Fibroblast of mammary gland (primary cell): ENCODE results near the gene PCED1A.

Experiments
- DNase-seq: peaks from one replicate; pipeline ENCODE4 v3.0.0-alpha.2; 2010; ENCODE audit warnings: low read depth
- H3K4me3 ChIP-seq: 2 replicates; pipeline ENCODE4 v1.5.1; 2011; ENCODE audit warnings: low read depth, mild to moderate bottlenecking, low read length, moderate library complexity; ENCODE audit not compliant: control insufficient read depth
- TF ChIP-seq, protein P1 (sequence below): conservative IDR thresholded peaks from 2 replicates; pipeline ENCODE4 v1.5.1; 2011; ENCODE audit warnings: low read depth, low read length, inconsistent platforms; ENCODE audit not compliant: control insufficient read depth, insufficient read depth

PCED1A gene

DNA sequence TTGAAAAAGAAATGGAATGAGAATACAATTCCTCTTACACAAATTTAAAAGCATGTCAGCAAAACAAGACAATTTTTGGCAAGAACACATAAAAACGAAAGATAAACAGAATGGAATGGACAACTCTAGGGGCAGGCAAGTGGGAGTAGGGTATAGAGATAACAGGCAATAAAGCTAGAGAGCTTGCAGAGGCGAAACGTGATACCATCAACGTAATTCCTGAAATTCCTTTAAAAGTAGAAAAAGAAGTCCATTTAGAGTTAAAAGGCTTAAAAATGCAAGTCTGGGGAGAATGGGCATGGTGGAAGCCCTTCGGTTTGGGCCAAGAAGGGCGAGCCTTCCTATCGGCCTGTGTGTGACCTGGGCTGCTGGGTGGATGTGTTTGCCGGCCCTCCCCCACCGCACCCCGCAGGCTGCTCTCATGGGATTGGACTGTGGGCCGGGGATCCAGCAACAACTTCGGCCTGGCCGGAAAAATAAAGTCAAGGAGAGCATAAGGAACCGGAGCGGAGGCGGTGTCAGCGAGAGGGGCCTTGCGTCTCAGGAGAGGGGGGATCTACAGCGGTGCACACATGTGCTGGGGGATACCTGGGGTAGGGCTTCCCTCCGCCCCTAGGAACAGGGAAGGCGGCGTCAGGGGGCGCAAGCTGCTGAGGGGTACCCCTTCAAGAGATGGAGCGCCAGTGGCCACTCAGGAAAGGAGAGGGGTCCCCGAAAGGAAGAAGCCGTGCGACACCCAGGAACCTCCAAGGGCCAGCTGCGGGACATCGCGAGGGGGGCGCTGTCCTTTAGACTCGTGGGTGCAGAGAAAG lies 20.2 kb downstream of the PCED1A start:
- DNase-seq = peak; percentile 11
- TF ChIP-seq, protein P1, sequence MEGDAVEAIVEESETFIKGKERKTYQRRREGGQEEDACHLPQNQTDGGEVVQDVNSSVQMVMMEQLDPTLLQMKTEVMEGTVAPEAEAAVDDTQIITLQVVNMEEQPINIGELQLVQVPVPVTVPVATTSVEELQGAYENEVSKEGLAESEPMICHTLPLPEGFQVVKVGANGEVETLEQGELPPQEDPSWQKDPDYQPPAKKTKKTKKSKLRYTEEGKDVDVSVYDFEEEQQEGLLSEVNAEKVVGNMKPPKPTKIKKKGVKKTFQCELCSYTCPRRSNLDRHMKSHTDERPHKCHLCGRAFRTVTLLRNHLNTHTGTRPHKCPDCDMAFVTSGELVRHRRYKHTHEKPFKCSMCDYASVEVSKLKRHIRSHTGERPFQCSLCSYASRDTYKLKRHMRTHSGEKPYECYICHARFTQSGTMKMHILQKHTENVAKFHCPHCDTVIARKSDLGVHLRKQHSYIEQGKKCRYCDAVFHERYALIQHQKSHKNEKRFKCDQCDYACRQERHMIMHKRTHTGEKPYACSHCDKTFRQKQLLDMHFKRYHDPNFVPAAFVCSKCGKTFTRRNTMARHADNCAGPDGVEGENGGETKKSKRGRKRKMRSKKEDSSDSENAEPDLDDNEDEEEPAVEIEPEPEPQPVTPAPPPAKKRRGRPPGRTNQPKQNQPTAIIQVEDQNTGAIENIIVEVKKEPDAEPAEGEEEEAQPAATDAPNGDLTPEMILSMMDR = no peak
- H3K4me3 ChIP-seq = no peak overlapping the region

DNA sequence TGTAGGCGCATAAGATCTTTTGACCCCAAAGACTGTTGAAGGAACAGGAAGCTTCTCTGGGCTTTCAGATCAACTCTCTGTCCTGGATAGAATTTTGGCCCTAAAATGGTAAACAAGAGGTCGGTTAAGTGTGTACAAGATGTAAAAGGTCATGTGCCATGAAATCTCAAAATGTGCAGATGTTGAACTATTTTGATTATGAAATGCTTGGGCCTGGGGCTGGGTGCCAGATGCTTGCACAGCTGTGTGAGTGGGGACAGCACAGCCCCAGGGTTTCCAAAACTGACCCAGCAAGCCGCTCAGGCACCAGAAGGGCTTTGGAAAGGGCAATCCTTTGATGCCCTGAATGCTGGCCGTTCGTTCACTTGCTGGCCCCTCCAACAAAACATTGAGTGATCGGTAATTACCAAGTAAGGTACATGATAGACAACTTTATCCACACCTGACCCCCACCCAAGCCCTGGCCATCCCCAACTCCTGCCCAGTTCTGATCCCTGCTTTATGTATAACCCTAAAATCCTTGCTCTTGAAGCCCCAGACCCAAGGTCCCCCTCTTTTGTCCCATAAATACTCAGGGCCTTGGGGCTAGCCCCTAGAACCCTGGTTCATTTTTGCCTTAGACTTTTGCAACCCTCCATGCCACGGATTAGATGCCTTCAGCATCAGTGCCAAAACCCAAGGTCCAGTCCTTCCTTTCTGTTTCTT lies 22.4 kb downstream of the PCED1A start:
- TF ChIP-seq, protein P1 = no peak
- peak; percentile 56 for DNase-seq

DNA sequence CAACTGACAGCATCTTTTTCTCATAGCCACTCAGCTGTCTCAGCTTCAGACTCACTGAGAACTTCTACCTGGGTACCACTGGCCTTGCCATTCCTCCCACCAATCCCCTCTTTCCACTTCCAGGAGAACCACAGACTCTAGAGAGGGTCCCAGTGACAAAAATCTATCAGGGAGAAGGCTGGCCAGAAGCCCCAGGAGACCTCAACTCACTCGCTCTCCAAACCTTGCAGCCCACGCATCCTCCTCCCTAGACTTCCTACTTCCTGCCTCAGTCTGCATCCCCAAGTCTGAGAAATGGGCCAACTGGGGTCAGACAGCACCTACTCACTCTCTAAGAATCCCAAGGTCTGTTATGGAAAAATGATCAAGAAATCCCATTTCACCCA lies 23.1 kb downstream of the PCED1A start:
- TF ChIP-seq, protein P1 = no peak
- DNase-seq = no peak
- no peak overlapping the region for H3K4me3 ChIP-seq

More for the DNA sequence above, 22.4 kb downstream of the PCED1A start:
- no peak overlapping the region for H3K4me3 ChIP-seq

DNA sequence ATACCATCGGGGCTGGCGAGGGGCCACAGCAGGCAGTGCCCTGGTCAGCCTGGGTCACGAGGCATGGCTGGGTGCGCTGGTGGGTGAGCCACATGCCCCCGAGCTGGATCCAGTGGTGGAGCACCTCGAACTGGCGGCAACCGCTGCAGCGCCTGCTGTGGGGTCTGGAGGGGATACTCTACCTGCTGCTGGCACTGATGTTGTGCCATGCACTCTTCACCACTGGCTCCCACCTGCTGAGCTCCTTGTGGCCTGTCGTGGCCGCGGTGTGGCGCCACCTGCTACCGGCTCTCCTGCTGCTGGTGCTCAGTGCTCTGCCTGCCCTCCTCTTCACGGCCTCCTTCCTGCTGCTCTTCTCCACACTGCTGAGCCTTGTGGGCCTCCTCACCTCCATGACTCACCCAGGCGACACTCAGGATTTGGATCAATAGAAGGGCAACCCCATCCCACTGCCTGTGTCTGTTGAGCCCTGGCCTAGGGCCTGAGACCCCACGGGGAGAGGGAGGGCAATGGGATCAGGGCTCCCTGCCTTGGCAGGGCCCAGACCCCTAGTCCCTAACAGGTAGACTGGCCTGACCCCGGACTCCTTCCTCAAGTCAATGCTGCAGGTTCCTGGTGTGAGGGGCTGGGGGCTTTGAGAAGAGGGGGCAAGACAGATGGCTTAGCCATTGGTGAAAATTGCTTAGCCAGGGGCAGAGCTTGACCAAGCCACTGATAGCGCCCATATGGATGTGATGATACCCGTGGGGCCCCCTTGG lies 23.7 kb downstream of the PCED1A start:
- no peak overlapping the region for H3K4me3 ChIP-seq
- TF ChIP-seq, protein P1 = no peak
- no peak for DNase-seq

DNA sequence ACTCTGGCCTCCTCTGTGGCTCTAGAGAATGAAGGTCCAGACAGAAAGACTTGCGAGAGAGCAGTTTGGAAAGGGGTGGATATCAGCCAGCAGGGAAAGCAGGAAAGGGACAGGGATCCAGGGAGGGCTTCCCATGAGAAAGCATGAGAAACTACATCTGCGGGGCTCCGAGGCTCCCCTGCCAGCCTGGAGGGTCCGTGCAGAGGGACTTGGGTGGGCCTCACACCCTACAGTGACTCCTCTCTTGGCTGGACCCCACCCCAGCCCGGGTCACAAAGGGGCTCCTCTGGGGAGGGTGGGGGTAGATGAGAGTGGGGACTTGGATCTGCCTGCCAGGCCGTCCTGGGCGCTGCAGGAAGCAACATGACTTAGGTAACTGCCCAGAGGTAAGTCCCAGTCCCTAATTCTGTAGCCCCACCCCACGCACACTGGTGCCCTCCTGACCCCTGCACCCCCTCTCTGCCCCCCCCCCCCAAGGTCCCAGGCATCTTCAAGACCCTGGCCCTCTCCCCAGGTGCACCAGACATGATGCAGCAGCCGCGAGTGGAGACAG lies 24.3 kb downstream of the PCED1A start, which contains the start of gene TMEM239:
TMEM239 (plus strand) TSS at position 335 of the 553 bp plus-strand sequence; CDS start at position 526, 191 bp downstream.
- TF ChIP-seq, protein P1 = no peak
- H3K4me3 ChIP-seq = no peak within 1 kb of the TSS
- no peak for DNase-seq

DNA sequence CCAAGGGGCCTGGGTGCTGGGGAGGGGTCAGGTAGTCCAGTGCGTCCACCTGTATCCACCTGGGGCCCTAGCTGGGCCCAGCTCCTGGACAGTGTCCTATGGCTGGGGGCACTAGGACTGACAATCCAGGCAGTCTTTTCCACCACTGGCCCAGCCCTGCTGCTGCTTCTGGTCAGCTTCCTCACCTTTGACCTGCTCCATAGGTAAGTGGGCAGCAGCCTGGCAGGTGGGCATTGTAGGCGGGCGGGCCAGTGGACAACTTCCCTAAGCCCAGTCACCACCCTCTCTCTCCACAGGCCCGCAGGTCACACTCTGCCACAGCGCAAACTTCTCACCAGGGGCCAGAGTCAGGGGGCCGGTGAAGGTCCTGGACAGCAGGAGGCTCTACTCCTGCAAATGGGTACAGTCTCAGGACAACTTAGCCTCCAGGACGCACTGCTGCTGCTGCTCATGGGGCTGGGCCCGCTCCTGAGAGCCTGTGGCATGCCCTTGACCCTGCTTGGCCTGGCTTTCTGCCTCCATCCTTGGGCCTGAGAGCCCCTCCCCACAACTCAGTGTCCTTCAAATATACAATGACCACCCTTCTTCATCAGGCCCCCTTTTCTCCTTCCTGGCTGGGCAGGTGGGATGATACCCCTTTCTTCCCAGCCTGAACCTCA lies 25.1 kb downstream of the PCED1A start:
- no peak for DNase-seq
- no peak overlapping the region for H3K4me3 ChIP-seq
- TF ChIP-seq, protein P1 = no peak
